Measurements from ENCODE around the gene DGLUCY. TPM values are rescaled to one million over a fixed set of nuclear protein-coding genes. Genes with fewer than 3 reads are reported as not detected.
A peak's percentile ranks its signal among the peaks of the same experiment; 100 is the strongest.

DGLUCY gene
- total and polyA plus RNA-seq, 2 of the 13 experiments (the other 11 are each of a cell fraction or from before 2014, with no cell fraction given), result 14.8 to 36.3 TPM

- Histone ChIP-seq H3K36me3 (replicated peaks in 1 of 2; ENCODE audit: control insufficient read depth in 1 of 2, insufficient read depth in 2 of 2, low read length in 2 of 2) (peaks cover 6 to 36% of the 10 kb centered on the region in 2 experiments; a peak in 4 of 5 replicates), H4K20me1 (ENCODE audit: insufficient read depth, low read length) (peaks cover 3% of the 10 kb centered on the region; the same call in 1 of the 2 replicates), H2AFZ (ENCODE audit: low read length) (no peak overlapping the region), H3K4me3 (replicated peaks in 1 of 3; ENCODE audit: insufficient read depth in 1 of 3, low read depth in 2 of 3, low read length in 3 of 3) (no peak overlapping the region), H3K27ac (ENCODE audit: extremely low read length, insufficient read depth, low read length) (no peak overlapping the region), H3K4me2 (ENCODE audit: low read depth, low read length) (no peak overlapping the region), H3K79me2 (ENCODE audit: insufficient read depth, low read length) (no peaks in the 10 kb centered on the region), H3K9me3 (ENCODE audit: low read length) (no peaks in the 10 kb centered on the region), H3K4me1 (ENCODE audit: insufficient read depth, low read length) (no peaks in the 10 kb centered on the region), H3K9ac (ENCODE audit: insufficient read depth, low read depth, low read length) (no peak overlapping the region), H3K27me3 (ENCODE audit: control insufficient read depth in 1 of 2, insufficient read depth in 2 of 2, low read length in 2 of 2) (no peaks in the 10 kb centered on the region)
- ChIA-PET CTCF (ENCODE audit: low intra/inter-chr PET ratio, low total read pairs) (interaction anchor here (0.6 to 1.9 kb wide), 4 partner anchors 33 to 270 kb away, joined by 3 to 20 read pairs (median 12); no protein-coding TSS in a partner anchor), POLR2A (no interaction called here)
- no TSS peak for BruUV-seq (replicated peaks)
- DNase-seq (ENCODE audit: low spot score) (peak; percentile 62), ATAC-seq (peak; percentile 93), FAIRE-seq (peak; percentile 76)
- WGBS (ENCODE audit: low lambda C conversion rate), result 51% methylated on average over 9 of the region's 10 CpGs
- intact Hi-C loops (cut with micrococcal nuclease; ENCODE audit: unreplicated experiment), result loop anchor here (1.0 to 10.0 kb wide), 3 partner anchors 35 to 270 kb away; partner anchors contain the start of gene RPS6KA5
- in situ Hi-C loops (cut with HindIII; ENCODE audit: extremely low pct_ligation_motif_present, low pct_unique_long_range_greater_than_20kb), result loop anchor here (5.0 kb wide), 1 partner anchor 271 kb away; no protein-coding TSS in a partner anchor
- TF ChIP-seq STAG1 (CRISPR knock-in tag; IDR thresholded peaks at IDR 0.05), result peak; percentile 81
- TF ChIP-seq ZNF747 (CRISPR knock-in tag; IDR thresholded peaks at IDR 0.05; ENCODE audit: borderline replicate concordance), result no peak
- 0 out of 2 replicates have a peak, but pooled peaks have one; percentile 22 for TF ChIP-seq RXRA (CRISPR knock-in tag; IDR thresholded peaks at IDR 0.05)
- TF ChIP-seq DDIT3 (CRISPR knock-in tag; IDR thresholded peaks at IDR 0.05), result no peak
- no peak for TF ChIP-seq ZFYVE20 (CRISPR knock-in tag; IDR thresholded peaks at IDR 0.05; ENCODE audit: borderline replicate concordance, low read depth)
- TF ChIP-seq ZNF362 (CRISPR knock-in tag; IDR thresholded peaks at IDR 0.05; ENCODE audit: borderline replicate concordance), result peak; percentile 93
- peak; percentile 17; the same call in 1 of the 2 replicates for TF ChIP-seq ZFY (CRISPR knock-in tag; IDR thresholded peaks at IDR 0.05)
- 0 out of 2 replicates have a peak, but pooled peaks have one; percentile 59 for TF ChIP-seq ZNF567 (CRISPR knock-in tag; IDR thresholded peaks at IDR 0.05; ENCODE audit: borderline replicate concordance)
- TF ChIP-seq THAP9 (CRISPR knock-in tag; IDR thresholded peaks at IDR 0.05; ENCODE audit: borderline replicate concordance), result 0 out of 2 replicates have a peak, but pooled peaks have one; percentile 17
- TF ChIP-seq RAD21 (CRISPR knock-in tag; IDR thresholded peaks at IDR 0.05), result peak; percentile 64; the same call in 1 of the 2 replicates
- TF ChIP-seq CTCF (CRISPR knock-in tag; IDR thresholded peaks at IDR 0.05), result peak; percentile 89
- TF ChIP-seq ZNF687 (CRISPR knock-in tag; IDR thresholded peaks at IDR 0.05), result peak; percentile 38
Observed at GRCh38 chr14:91173221-91173670, 59.4 kb downstream of the DGLUCY start.

Measured in HepG2 (cell line).